Sigmoid colon (tissue), 7 donors: Measurements from ENCODE around the gene LDAF1. TPM values are rescaled to one million over a fixed set of nuclear protein-coding genes. Genes with fewer than 3 reads are reported as not detected.
"Not testable (repeated sequence)": the region's sequence is repeated elsewhere in the genome, so short reads cannot be mapped to it uniquely, and the experiment has no call there.

Source experiments
- DNase-seq: peaks from one replicate; pipeline ENCODE4 v3.0.0-alpha.2; 2019
- H3K27ac ChIP-seq, 4 donors: fragments of 200-600 bp; sonication (generic); one replicate each; pipeline ENCODE4 v1.5.1; 2016 to 2019; ENCODE audit warnings: mild to moderate bottlenecking in 1 of 4
- H3K27me3 ChIP-seq, 3 donors: fragments of 200-600 bp; sonication (generic); one replicate each; pipeline ENCODE4 v1.5.1; 2019; ENCODE audit warnings: mild to moderate bottlenecking in 1 of 3
- H3K36me3 ChIP-seq, 4 donors: fragments of 200-600 bp; sonication (generic); one replicate each; pipeline ENCODE4 v1.5.1; 2016 to 2019
- H3K4me1 ChIP-seq, 4 donors: fragments of 200-600 bp; sonication (generic); one replicate each; pipeline ENCODE4 v1.5.1; 2017 to 2019
- H3K4me3 ChIP-seq, 4 donors: fragments of 200-600 bp; sonication (generic); one replicate each; pipeline ENCODE4 v1.5.1; 2017 to 2019; ENCODE audit warnings: mild to moderate bottlenecking in 2 of 4, moderate library complexity in 1 of 4
- H3K9me3 ChIP-seq, 4 donors: fragments of 200-600 bp in 3 of 4; sonication (generic) in 3 of 4; one replicate each; pipeline versions ENCODE4 v1.5.1 to v1.6.1; 2013 to 2019
- EP300 ChIP-seq, 4 donors: sonication (generic); formaldehyde crosslinking; IDR thresholded peaks; one replicate each; pipeline ENCODE4 v1.6.1; 2017; ENCODE audit warnings: antibody characterized with exemption in 4 of 4
- POLR2A ChIP-seq, 2 donors: fragments of 450-650 bp; IDR thresholded peaks; one replicate each; pipeline ENCODE4 v1.6.1; 2016; ENCODE audit warnings: antibody characterized with exemption in 2 of 2, mild to moderate bottlenecking in 2 of 2, moderate library complexity in 2 of 2
- POLR2AphosphoS5 ChIP-seq, 4 donors: sonication (generic); formaldehyde crosslinking; IDR thresholded peaks; one replicate each; pipeline ENCODE4 v1.6.1; 2017; ENCODE audit warnings: antibody characterized with exemption in 4 of 4
- WGBS, 2 donors: extraction: QIAGEN DNeasy Blood & Tissue Kit; methylation state at CpG; one replicate each; pipeline ENCODE4 v1.1.7; 2013; 5-methylcytosine and 5-hydroxymethylcytosine counted together
- intact Hi-C: fragments of 100-400 bp; cut with DNase I; formaldehyde crosslinking; loops from one replicate; pipeline ENCODE4 v1.15.1; 2023
- polyA plus RNA-seq, 3 donors: library from polyadenylated mRNA; stranded (reverse); fragments of 200-250 nt; gene quantifications; one replicate each; pipeline ENCODE4 v1.2.3, GENCODE V29; 2013
- total RNA-seq, 4 donors: library from RNA; depleted of rRNA; stranded (reverse); fragments of >200 nt; gene quantifications; one replicate each; pipeline ENCODE4 v1.1.0, GENCODE V29; 2016
- TF ChIP-seq, protein P1 (sequence below), 4 experiments: fragments of 450-650 bp in 3 of 4; fragments of 200-600 bp in 1 of 4; IDR thresholded peaks; one replicate each; pipeline ENCODE4 v1.5.1; 2016 to 2019; ENCODE audit warnings: antibody characterized with exemption in 4 of 4, mild to moderate bottlenecking in 3 of 4, moderate library complexity in 2 of 4
- donor health status: healthy with polysubstance abuse.
- donor health status: Bipolar disorder and iron deficiency.
- donor health status: healthy.

The LDAF1 gene
- total and polyA plus RNA-seq, 7 donors: 28.0 to 158 (median 111) TPM

DNA sequence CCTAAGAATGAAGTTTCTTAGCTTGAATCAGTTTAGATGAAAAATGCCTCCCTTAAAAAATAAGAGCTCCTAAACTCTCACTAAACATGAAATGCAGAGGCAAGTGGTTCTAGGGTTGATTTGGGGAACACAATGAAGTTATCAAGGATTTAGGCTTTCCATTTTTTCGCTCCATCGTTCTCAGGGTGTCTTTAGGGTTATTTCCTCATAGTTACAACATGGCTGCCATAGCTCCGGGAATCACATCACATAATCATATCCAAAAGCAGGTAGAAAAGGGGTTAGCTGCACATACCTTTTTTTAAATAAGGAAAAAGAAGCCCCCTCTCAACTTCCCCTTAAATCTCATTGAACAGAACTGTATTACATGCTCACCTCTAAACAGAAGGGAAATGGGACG lies 31.5 kb downstream of the LDAF1 start:
- H3K36me3 ChIP-seq: no peaks in the 10 kb centered on the region
- no peak for DNase-seq
- intact Hi-C loops: loop anchor here (2.0 kb wide), 1 partner anchor 111 kb away; no protein-coding TSS in a partner anchor
- TF ChIP-seq POLR2AphosphoS5 (IDR thresholded peaks at IDR 0.05) (no peak), POLR2A (IDR thresholded peaks at IDR 0.05) (no peak), EP300 (IDR thresholded peaks at IDR 0.05) (no peak)
- TF ChIP-seq, protein P1, sequence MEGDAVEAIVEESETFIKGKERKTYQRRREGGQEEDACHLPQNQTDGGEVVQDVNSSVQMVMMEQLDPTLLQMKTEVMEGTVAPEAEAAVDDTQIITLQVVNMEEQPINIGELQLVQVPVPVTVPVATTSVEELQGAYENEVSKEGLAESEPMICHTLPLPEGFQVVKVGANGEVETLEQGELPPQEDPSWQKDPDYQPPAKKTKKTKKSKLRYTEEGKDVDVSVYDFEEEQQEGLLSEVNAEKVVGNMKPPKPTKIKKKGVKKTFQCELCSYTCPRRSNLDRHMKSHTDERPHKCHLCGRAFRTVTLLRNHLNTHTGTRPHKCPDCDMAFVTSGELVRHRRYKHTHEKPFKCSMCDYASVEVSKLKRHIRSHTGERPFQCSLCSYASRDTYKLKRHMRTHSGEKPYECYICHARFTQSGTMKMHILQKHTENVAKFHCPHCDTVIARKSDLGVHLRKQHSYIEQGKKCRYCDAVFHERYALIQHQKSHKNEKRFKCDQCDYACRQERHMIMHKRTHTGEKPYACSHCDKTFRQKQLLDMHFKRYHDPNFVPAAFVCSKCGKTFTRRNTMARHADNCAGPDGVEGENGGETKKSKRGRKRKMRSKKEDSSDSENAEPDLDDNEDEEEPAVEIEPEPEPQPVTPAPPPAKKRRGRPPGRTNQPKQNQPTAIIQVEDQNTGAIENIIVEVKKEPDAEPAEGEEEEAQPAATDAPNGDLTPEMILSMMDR (IDR thresholded peaks at IDR 0.05): no peak
- no peak overlapping the region for H3K27ac ChIP-seq
- WGBS, 2 donors: 92 to 96% methylated on average over 4 of the region's 4 CpGs
- no peak overlapping the region for H3K4me3 ChIP-seq
- H3K9me3 ChIP-seq: no peaks in the 10 kb centered on the region
- peaks cover 0 to 5% (median 4%) of the 10 kb centered on the region in 4 donors for H3K4me1 ChIP-seq
- H3K27me3 ChIP-seq: no peaks in the 10 kb centered on the region

- Histone ChIP-seq H3K36me3 (no peaks in the 10 kb centered on the region), H3K4me1 (peaks cover 0 to 5% (median 4%) of the 10 kb centered on the region in 4 donors), H3K27me3 (peaks cover 0 to under 1% (median 0%) of the 10 kb centered on the region in 3 donors), H3K4me3 (no peak overlapping the region), H3K27ac (no peak overlapping the region), H3K9me3 (no peaks in the 10 kb centered on the region)
- TF ChIP-seq EP300 (IDR thresholded peaks at IDR 0.05) (no peak), POLR2A (IDR thresholded peaks at IDR 0.05) (no peak), POLR2AphosphoS5 (IDR thresholded peaks at IDR 0.05) (no peak)
- TF ChIP-seq, protein P1 (IDR thresholded peaks at IDR 0.05): no peak
- no peak for DNase-seq
- intact Hi-C loops: loop anchor here (2.0 kb wide), 1 partner anchor 110 kb away; no protein-coding TSS in a partner anchor
Observed at GRCh38 chr16:21190599-21190998, 32.1 kb downstream of the LDAF1 start.

- Histone ChIP-seq H3K4me1 (peaks cover 0 to 5% (median 4%) of the 10 kb centered on the region in 4 donors), H3K27ac (no peak overlapping the region), H3K9me3 (no peaks in the 10 kb centered on the region), H3K27me3 (peaks cover 0 to 4% (median 0%) of the 10 kb centered on the region in 3 donors), H3K36me3 (no peaks in the 10 kb centered on the region), H3K4me3 (no peak overlapping the region)
- intact Hi-C loops: no loop called here
- no peak for TF ChIP-seq POLR2A (IDR thresholded peaks at IDR 0.05)
- TF ChIP-seq EP300 (IDR thresholded peaks at IDR 0.05): no peak
- TF ChIP-seq, protein P1 (IDR thresholded peaks at IDR 0.05): no peak
- no peak for TF ChIP-seq POLR2AphosphoS5 (IDR thresholded peaks at IDR 0.05)
- DNase-seq: no peak
- WGBS, 2 donors: 31 to 76% methylated on average over 1 of the region's 1 CpG
Observed at GRCh38 chr16:21192991-21193390, 34.5 kb downstream of the LDAF1 start.

- Histone ChIP-seq H3K4me3 (no peak overlapping the region), H3K4me1 (no peaks in the 10 kb centered on the region), H3K36me3 (no peaks in the 10 kb centered on the region), H3K9me3 (no peaks in the 10 kb centered on the region), H3K27me3 (peaks cover 0 to 8% (median 0%) of the 10 kb centered on the region in 3 donors), H3K27ac (no peak overlapping the region)
- no peak for DNase-seq
- intact Hi-C loops: no loop called here
- TF ChIP-seq POLR2A (IDR thresholded peaks at IDR 0.05) (no peak), EP300 (IDR thresholded peaks at IDR 0.05) (no peak), POLR2AphosphoS5 (IDR thresholded peaks at IDR 0.05) (no peak)
- TF ChIP-seq, protein P1 (IDR thresholded peaks at IDR 0.05): no peak
- 52 to 70% methylated on average over 6 of the region's 6 CpGs for WGBS, 2 donors
Observed at GRCh38 chr16:21194771-21195301, 36.4 kb downstream of the LDAF1 start.

GRCh38 chr16:21195330-21195729 lies 36.9 kb downstream of the LDAF1 start:
- H3K27ac ChIP-seq, intact Hi-C loops, DNase-seq, H3K4me3 ChIP-seq, H3K36me3 ChIP-seq, H3K9me3 ChIP-seq, H3K4me1 ChIP-seq, H3K27me3 ChIP-seq: not testable (repeated sequence)
- WGBS, 2 donors: 94 to 95% methylated on average over 8 of the region's 8 CpGs
